ENCODE data around the gene ATXN1L. TPM values are rescaled to one million over a fixed set of nuclear protein-coding genes. Genes with fewer than 3 reads are reported as not detected.

The ATXN1L gene
- total and polyA plus RNA-seq, 2 experiments from 2014 or later = 6.8 to 10.2 TPM

- H3K27ac ChIP-seq = no peak overlapping the region
- peaks cover 16% of the 10 kb centered on the region; the same call in 1 of the 2 replicates for H3K36me3 ChIP-seq (ENCODE audit: low read depth)
- H3K9me2 ChIP-seq (ENCODE audit: insufficient read depth) = no peaks in the 10 kb centered on the region
- TF ChIP-seq EZH2 (IDR thresholded peaks at IDR 0.05; ENCODE audit: insufficient read depth, poor library complexity, severe bottlenecking) (no peak), EZH2phosphoT487 (IDR thresholded peaks at IDR 0.05; ENCODE audit: insufficient read depth, low read depth) (no peak)
- peaks cover 88% of the 10 kb centered on the region for H3K79me2 ChIP-seq (ENCODE audit: insufficient read depth)
- H3K27me3 ChIP-seq (replicated peaks; ENCODE audit: insufficient read depth) = no peaks in the 10 kb centered on the region
- H4K20me1 ChIP-seq (ENCODE audit: insufficient read depth) = 0 out of 2 replicates have a peak, but pooled peaks cover 1% of the 10 kb centered on the region
- H3K4me2 ChIP-seq (ENCODE audit: unreplicated experiment) = no peak overlapping the region
- peaks cover 2% of the 10 kb centered on the region; the same call in 1 of the 2 replicates for H3K4me1 ChIP-seq (ENCODE audit: insufficient read depth)
- DNase-seq = no peak
- H2AFZ ChIP-seq = no peak overlapping the region
- in situ Hi-C loops (cut with MboI) = no loop called here
- H3K9ac ChIP-seq = no peak overlapping the region
- no peak overlapping the region for H3K4me3 ChIP-seq
- WGBS, 2 experiments (ENCODE audit: low coverage in 1 of 2, low lambda C conversion rate in 2 of 2, missing lambda C conversion rate in 2 of 2) = 99 to 100% methylated on average over 4 of the region's 4 CpGs
- H3K9me3 ChIP-seq (ENCODE audit: low read depth) = no peaks in the 10 kb centered on the region
- H3F3A ChIP-seq (ENCODE audit: insufficient read depth) = no peaks in the 10 kb centered on the region
Measured at GRCh38 chr16:71852561-71852960, 6.8 kb downstream of the ATXN1L start.

- Histone ChIP-seq H3K27ac (no peak overlapping the region), H3K9me3 (ENCODE audit: low read depth) (no peaks in the 10 kb centered on the region), H3K36me3 (ENCODE audit: low read depth) (peaks cover 14% of the 10 kb centered on the region; the same call in 1 of the 2 replicates), H3K4me3 (no peak overlapping the region), H2AFZ (no peak overlapping the region), H3K4me1 (ENCODE audit: insufficient read depth) (no peaks in the 10 kb centered on the region), H3K79me2 (ENCODE audit: insufficient read depth) (peaks cover 88% of the 10 kb centered on the region), H3F3A (ENCODE audit: insufficient read depth) (no peaks in the 10 kb centered on the region), H3K9ac (no peak overlapping the region), H3K27me3 (replicated peaks; ENCODE audit: insufficient read depth) (no peaks in the 10 kb centered on the region), H4K20me1 (ENCODE audit: insufficient read depth) (no peaks in the 10 kb centered on the region), H3K4me2 (ENCODE audit: unreplicated experiment) (no peak overlapping the region), H3K9me2 (ENCODE audit: insufficient read depth) (no peaks in the 10 kb centered on the region)
- in situ Hi-C loops (cut with MboI) = no loop called here
- WGBS, 2 experiments (ENCODE audit: low coverage in 1 of 2, low lambda C conversion rate in 2 of 2, missing lambda C conversion rate in 2 of 2) = 95 to 100% methylated on average over 4 of the region's 4 CpGs
- DNase-seq = no peak
- TF ChIP-seq EZH2phosphoT487 (IDR thresholded peaks at IDR 0.05; ENCODE audit: insufficient read depth, low read depth) (no peak), EZH2 (IDR thresholded peaks at IDR 0.05; ENCODE audit: insufficient read depth, poor library complexity, severe bottlenecking) (no peak)
Measured at GRCh38 chr16:71853413-71853812, 7.6 kb downstream of the ATXN1L start.

- in situ Hi-C loops (cut with MboI) = no loop called here
- 97 to 98% methylated on average over 4 of the region's 4 CpGs for WGBS, 2 experiments (ENCODE audit: low coverage in 1 of 2, low lambda C conversion rate in 2 of 2, missing lambda C conversion rate in 2 of 2)
- H3K36me3 ChIP-seq (ENCODE audit: low read depth) = peaks cover 13% of the 10 kb centered on the region; the same call in 1 of the 2 replicates
Measured at GRCh38 chr16:71854369-71854948, 8.7 kb downstream of the ATXN1L start.

GRCh38 chr16:71855937-71856662 lies 10.3 kb downstream of the ATXN1L start:
- Histone ChIP-seq H3K79me2 (ENCODE audit: insufficient read depth) (peaks cover 74% of the 10 kb centered on the region), H3F3A (ENCODE audit: insufficient read depth) (0 out of 2 replicates have a peak, but pooled peaks cover 8% of the 10 kb centered on the region), H3K9me2 (ENCODE audit: insufficient read depth) (no peaks in the 10 kb centered on the region), H3K9me3 (ENCODE audit: low read depth) (no peaks in the 10 kb centered on the region), H3K9ac (no peak overlapping the region), H3K4me3 (no peak overlapping the region), H3K4me2 (ENCODE audit: unreplicated experiment) (no peak overlapping the region), H4K20me1 (ENCODE audit: insufficient read depth) (no peaks in the 10 kb centered on the region), H3K27me3 (replicated peaks; ENCODE audit: insufficient read depth) (no peaks in the 10 kb centered on the region), H3K4me1 (ENCODE audit: insufficient read depth) (no peaks in the 10 kb centered on the region), H2AFZ (no peak overlapping the region), H3K36me3 (ENCODE audit: low read depth) (peaks cover 4% of the 10 kb centered on the region; the same call in 1 of the 2 replicates), H3K27ac (no peak overlapping the region)
- TF ChIP-seq EZH2phosphoT487 (IDR thresholded peaks at IDR 0.05; ENCODE audit: insufficient read depth, low read depth) (no peak), EZH2 (IDR thresholded peaks at IDR 0.05; ENCODE audit: insufficient read depth, poor library complexity, severe bottlenecking) (no peak)
- WGBS, 2 experiments (ENCODE audit: low coverage in 1 of 2, low lambda C conversion rate in 2 of 2, missing lambda C conversion rate in 2 of 2) = 87 to 92% methylated on average over 5 of the region's 5 CpGs
- in situ Hi-C loops (cut with MboI) = no loop called here
- DNase-seq = no peak

More at GRCh38 chr16:71854369-71854948, 8.7 kb downstream of the ATXN1L start:
- Histone ChIP-seq H4K20me1 (ENCODE audit: insufficient read depth) (no peaks in the 10 kb centered on the region), H3K9ac (no peak overlapping the region), H3K4me2 (ENCODE audit: unreplicated experiment) (no peak overlapping the region), H3K79me2 (ENCODE audit: insufficient read depth) (peaks cover 78% of the 10 kb centered on the region), H3K27ac (no peak overlapping the region), H3K9me3 (ENCODE audit: low read depth) (no peaks in the 10 kb centered on the region), H3K27me3 (replicated peaks; ENCODE audit: insufficient read depth) (no peaks in the 10 kb centered on the region), H3K4me3 (no peak overlapping the region), H3K4me1 (ENCODE audit: insufficient read depth) (no peaks in the 10 kb centered on the region), H2AFZ (no peak overlapping the region), H3K9me2 (ENCODE audit: insufficient read depth) (no peaks in the 10 kb centered on the region), H3F3A (ENCODE audit: insufficient read depth) (0 out of 2 replicates have a peak, but pooled peaks cover 8% of the 10 kb centered on the region)
- DNase-seq = no peak
- TF ChIP-seq EZH2 (IDR thresholded peaks at IDR 0.05; ENCODE audit: insufficient read depth, poor library complexity, severe bottlenecking) (no peak), EZH2phosphoT487 (IDR thresholded peaks at IDR 0.05; ENCODE audit: insufficient read depth, low read depth) (no peak)
